ENCODE results near the gene SYNPR.
A peak's percentile ranks its signal among the peaks of the same experiment; 100 is the strongest.
"Not testable (repeated sequence)": the region's sequence is repeated elsewhere in the genome, so short reads cannot be mapped to it uniquely, and the experiment has no call there.

The SYNPR gene

DNA sequence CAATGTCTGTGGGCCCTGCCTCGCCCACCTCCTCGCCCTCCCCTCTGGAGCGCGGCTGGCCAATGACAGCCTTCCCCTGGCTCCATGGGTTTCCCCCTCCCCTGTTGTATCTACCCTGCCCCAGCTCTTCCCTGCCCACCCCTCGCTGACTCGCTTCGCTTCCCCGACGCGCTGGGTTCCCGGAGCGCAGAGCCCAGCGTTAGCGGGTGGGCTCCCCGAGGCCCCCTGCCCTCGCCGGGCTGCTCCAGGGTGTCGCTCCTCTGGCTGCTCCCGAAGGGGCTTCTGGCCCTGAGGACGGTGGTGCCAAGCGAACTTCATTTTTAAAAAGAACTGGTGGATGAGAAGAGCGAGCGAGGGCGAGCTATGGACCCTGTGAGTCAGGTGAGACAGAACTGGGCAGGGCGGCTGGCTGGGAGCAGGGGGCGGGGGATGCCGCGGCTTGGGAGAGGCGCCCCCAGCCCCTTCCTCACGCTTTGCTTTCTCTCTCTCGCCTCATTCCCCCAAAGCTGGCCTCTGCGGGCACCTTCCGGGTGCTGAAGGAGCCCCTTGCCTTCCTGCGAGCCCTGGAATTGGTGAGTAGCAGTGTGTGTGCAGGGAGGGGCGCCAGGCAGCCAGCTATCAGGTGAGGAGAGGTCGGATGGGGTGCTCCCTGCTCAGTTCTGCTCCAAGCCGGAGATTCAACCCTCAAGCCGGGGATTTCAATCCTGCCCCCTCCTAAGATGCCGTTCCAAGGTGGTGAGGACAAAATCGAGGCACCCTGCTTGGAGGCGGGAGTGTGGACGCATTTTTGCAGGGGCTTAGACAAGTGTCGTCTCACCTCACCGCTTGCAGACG lies at the start of gene SYNPR:
Gene SYNPR, plus strand, starts transcription at position 138 of the 834 bp plus-strand sequence.
- DNase-seq (ENCODE audit: low spot score), result no peak

DNA sequence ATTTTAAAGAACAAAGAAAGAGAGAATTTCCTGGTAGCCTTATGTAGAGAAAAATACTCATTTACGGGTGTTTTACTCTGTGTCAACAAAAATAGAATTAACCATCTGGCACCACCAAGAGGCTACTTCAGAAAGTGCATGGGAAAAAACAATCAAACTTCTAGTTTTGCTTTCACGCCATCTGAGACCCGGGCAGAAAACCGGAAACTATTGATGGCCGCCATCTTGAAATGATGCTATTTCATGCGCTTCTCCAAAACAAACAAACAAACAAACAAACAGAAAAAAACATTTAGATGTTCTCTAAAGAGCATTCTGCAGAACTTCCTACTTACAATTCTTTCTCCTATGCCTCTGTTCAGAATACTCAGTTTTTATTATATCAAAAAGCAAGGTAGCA lies 49.4 kb upstream of the SYNPR start:
- DNase-seq (ENCODE audit: low spot score), result peak; percentile 8

DNA sequence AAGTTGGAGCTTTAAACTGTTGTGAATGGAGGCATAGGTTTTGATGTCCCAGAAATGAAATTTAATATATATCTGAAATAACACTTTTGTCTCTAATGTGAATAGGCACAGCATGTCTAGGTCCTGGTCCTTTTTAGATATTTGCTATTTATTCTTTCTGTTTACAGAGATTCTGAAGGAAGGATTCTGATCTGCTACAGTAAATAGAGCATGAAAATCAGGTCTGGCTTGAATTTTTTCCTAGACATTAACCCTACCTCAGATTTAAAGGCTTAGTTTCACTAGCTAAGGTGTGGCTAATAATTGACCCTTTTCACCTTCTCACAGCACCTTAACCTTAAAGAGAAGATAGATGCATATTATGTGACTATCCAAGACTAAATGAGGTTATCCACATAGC lies 48.0 kb upstream of the SYNPR start:
- no peak for DNase-seq (ENCODE audit: low spot score)

GRCh38 chr3:63231643-63232042 lies 46.5 kb upstream of the SYNPR start:
- DNase-seq (ENCODE audit: low spot score), result no peak

DNA sequence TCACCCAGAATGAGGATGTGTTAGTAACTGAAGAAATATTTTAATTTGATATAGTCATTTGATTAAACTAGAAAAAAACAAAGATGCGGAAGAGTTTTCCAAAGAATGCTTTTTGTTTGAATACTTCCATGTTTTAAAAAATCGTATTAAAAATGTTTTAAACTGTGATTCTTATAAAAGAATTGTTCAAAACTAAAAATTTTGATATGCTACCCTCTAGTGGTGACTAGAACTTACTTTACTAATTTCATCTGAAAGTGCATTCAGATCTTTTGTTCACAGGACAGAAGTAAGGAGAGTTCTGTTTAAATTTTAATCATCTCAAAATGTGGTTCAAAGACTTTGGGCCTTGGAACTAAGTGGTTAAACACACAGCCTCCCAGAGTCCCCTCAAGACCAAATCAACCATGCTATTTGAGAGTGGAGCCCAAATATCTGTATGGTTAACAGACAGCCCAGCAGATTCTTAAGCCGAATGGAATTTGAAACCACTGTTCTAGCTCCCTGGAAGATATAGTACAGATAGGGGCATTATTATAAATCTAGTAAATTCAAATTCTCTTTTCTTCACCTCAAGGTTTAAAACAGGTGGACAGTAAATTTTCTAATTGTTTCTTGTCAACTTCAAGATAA lies 45.2 kb upstream of the SYNPR start:
- no peak for DNase-seq (ENCODE audit: low spot score)

DNA sequence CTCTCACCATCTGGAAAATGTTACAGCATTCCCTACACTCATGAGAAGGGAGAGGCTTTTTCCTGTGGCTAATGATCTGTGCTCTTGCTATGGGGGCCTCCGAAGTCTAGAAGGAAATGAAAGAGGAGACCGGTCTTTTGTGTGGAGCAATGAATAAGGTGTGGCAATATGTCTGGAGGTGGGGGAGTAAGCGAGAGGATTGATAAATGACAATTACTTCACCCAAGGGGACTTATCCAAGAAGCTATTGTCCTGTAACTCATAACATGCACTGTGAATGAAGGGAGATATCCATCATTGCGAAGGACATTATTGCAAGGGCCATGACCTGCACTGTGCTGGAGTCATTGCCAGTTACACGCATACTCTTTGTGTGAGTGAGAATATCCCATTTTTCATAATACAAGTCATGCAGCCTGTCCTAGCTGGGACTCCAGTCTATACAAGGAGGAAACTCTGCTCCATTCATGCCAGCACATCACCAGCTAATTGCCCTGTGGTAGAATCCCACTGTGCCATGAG lies 37.7 kb upstream of the SYNPR start:
- no peak for DNase-seq (ENCODE audit: low spot score)

GRCh38 chr3:63242124-63242523 lies 36.0 kb upstream of the SYNPR start:
- no peak for DNase-seq (ENCODE audit: low spot score)

DNA sequence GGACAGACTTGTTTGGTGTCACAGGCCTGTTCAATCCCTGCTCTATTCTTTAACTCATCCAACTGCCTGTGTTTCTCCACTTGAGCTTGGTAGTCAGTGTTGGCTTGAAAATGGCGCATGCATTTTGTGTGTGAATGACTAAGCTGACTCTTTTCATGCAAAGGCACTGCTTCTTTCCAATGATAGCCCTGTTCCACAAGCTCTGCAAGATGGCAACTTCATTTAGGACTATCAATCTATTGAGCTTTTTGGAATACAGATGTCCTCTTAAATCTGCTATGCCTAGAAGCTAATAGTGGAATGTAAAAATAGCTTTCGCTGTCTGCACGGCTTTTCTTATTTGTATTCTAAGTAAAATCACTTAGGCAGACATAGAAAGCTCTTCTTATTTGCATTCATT lies 33.6 kb upstream of the SYNPR start:
- DNase-seq (ENCODE audit: low spot score), result no peak

DNA sequence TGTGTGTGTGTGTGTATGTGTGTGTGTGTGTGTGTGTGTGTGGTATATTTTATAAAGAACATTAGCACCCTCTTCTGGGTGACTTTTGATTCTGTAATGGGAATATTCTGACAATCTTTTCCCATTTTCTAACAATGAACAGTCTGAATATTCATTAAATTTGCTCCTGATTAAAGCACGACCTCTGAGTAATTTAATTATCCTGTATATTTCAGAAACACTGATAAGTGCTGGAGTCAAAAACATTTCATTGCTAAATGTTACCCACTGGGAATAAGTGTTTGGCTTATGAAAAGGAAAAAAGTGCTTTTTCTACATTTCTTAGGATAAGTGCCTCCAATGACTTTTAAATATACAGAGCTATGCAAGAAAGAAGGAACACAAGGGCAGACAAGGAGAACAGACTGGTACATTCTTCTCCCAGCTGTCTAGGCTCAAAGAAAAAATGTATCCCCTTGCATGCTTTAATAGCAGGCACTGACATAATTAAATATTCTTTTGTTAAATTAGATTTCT lies 32.3 kb upstream of the SYNPR start:
- no peak for DNase-seq (ENCODE audit: low spot score)

DNA sequence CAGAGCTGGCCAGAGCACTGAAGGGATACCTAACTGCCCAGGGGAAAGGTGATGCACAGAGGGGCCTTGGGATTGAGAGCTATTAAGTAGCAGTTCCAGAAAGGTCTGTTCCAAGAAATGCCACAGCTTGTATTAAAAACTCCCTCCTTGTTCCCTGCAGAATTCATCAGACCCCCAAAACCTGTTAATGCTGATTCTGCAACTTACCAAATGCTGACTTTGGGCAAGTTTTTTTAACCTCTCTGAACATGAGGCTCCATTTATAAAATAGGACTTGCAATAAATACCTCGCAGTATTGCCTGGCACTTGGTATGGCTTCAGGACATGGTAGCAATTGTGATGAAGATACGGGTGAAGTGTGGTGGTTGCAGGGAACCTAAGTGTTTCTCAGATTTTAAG lies 30.1 kb upstream of the SYNPR start:
- DNase-seq (ENCODE audit: low spot score), result no peak

- DNase-seq (ENCODE audit: low spot score), result no peak
These were observed 26.6 kb upstream of the SYNPR start for GRCh38 chr3:63251499-63251898.

- DNase-seq (ENCODE audit: low spot score), result not testable (repeated sequence)
These were observed 22.3 kb upstream of the SYNPR start for GRCh38 chr3:63255819-63256218.

GRCh38 chr3:63264716-63265115 lies 13.4 kb upstream of the SYNPR start:
- no peak for DNase-seq (ENCODE audit: low spot score)

DNA sequence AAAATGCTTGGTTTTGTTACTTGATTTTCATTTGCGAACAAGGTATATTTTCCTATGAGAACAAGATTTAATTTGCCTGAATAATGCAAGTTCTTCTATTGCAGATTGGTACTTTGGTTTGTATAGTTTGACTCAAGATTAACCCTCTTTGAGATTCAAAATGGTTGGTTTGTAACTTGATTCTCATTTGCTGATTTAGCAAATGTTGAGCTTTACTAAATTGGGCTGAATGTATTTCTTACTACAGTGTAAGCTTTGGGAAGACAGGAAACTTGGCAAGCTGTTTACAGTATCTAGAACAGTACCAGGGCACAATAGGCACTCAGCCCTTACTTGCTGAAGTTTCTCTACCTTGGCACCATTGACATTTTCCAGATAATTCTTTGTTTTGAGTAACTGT lies 3.7 kb upstream of the SYNPR start:
- no peak for DNase-seq (ENCODE audit: low spot score)

GRCh38 chr3:63279005-63279841 lies 1.1 kb downstream of the SYNPR start:
- peak; percentile 12 for DNase-seq (ENCODE audit: low spot score)

- DNase-seq (ENCODE audit: low spot score), result no peak
These were observed 9.5 kb downstream of the SYNPR start for GRCh38 chr3:63287610-63288009.

DNA sequence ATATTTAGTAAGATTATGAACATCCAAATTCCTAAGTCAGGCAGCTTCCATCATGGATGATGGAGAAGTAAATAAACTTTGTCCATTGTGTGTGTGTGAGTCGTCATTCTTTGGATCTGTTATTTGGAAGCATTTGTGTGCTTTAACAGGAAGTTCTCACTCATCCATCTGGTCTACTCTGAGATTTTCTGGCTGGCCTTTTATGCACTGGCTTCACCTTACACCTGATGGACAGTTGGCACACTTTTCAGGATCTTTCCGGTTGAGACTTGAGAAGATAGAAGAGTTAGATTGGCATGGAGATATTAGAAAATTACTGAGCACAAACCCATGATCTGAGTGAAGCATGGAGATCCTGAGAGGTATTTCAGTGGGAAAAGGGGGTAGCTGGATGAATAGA lies 12.6 kb downstream of the SYNPR start:
- DNase-seq (ENCODE audit: low spot score), result no peak

GRCh38 chr3:63294332-63294731 lies 16.2 kb downstream of the SYNPR start:
- DNase-seq (ENCODE audit: low spot score), result no peak

DNA sequence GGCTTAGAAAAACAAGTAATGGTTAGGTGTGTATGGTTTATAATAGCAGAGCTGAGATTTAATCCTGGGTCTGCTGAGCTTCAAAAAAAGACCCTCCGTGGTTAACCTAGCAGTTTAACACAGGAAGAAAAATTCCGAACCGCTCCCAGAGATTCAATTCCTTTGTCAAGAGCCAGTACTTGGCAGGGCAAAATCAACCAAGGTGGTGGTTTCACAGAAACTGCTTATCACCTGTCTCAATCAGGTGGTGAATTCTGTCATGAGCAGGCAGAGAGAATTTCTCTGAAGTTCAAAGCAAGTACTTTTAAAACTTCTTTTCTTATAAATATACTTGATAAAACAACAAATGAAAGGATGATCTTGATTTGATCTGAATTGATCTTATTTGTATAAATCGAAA lies 17.2 kb downstream of the SYNPR start:
- DNase-seq (ENCODE audit: low spot score), result no peak

DNA sequence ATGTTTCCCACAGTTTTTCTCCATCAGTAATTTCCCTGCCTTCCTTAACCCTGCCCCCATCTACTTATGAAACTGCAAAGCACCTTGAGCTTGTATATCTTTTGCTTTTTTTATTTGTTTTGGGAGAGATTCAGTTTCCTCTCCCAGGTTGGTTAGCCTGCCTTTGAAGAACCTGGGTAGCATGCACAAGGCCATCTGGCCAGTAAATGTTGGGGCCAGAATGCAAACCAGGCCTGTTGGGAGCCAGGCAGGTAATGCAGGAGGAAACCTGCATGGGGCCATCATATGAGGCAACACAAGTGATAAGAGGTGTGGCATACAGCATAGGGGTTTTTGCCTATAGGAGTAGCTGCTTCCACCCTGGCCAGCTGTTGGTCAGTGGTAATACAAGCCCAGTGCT lies 17.7 kb downstream of the SYNPR start:
- no peak for DNase-seq (ENCODE audit: low spot score)

DNA sequence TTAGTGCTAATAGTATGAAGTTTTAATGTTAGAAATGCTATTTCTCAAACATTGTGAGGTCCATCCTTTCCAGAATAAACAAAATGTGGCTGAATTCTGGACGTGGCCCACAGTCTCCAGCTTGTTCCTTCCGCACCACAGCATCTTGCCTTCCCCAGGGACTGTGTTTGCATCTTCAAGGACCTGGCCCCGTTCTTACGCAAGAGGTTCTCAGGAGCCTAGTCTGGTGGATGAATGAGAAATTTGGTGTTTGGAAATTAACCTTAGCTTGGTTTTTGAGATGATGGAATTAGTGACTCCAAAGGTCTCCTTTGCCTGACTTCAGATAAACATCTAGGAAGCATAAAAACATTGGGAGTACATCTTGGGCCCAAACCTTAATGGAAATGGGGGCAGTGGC lies 18.1 kb downstream of the SYNPR start:
- no peak for DNase-seq (ENCODE audit: low spot score)

GRCh38 chr3:63303238-63303637 lies 25.1 kb downstream of the SYNPR start:
- no peak for DNase-seq (ENCODE audit: low spot score)

Data from hepatic stellate cell (primary cell).